Panc1 (cell line): ENCODE measurements around the gene NFS1. TPM values are rescaled to one million over a fixed set of nuclear protein-coding genes. Genes with fewer than 3 reads are reported as not detected.
"Not testable (repeated sequence)": the region's sequence is repeated elsewhere in the genome, so short reads cannot be mapped to it uniquely, and the experiment has no call there.

Experiments
- ATAC-seq: fragments of 200-7000 bp; cut with Tn5 transposase; 2 replicates; pipeline ENCODE4 v1.9.1; 2020; ENCODE audit warnings: mild to moderate bottlenecking, moderate library complexity
- BruUV-seq: library from RNA; stranded (reverse); fragments of 400-500 nt; replicated peaks from 2 replicates; lab custom pipeline; 2021; lab: Mats Ljungman, UMichigan
- CTCF ChIA-PET: fragments of 300-600 bp; sonication (Branson Sonifier 250); formaldehyde crosslinking; loops from one replicate; lab custom pipeline; 2022; ENCODE audit warnings: antibody characterized with exemption; lab: Charles Lee
- POLR2A ChIA-PET: fragments of 300-600 bp; sonication (Branson Sonifier 250); formaldehyde crosslinking; loops from one replicate; lab custom pipeline; 2022; ENCODE audit warnings: antibody characterized with exemption; lab: Charles Lee
- DNase-seq: peaks from one replicate; pipeline ENCODE4 v3.0.0-alpha.2; 2010; ENCODE audit warnings: low read depth, low spot score
- H3K27ac ChIP-seq: 2 replicates; pipeline ENCODE4 v1.5.1; 2011; ENCODE audit warnings: mild to moderate bottlenecking, low read length, inconsistent platforms
- H3K27me3 ChIP-seq: fragments of 200-500 bp; sonication (Bioruptor generic); 2 replicates; pipeline ENCODE4 v1.6.0; 2014; ENCODE audit warnings: low read length, inconsistent platforms; ENCODE audit not compliant: control insufficient read depth, insufficient read depth
- H3K36me3 ChIP-seq: fragments of 200-500 bp; sonication (Bioruptor generic); 2 replicates; pipeline ENCODE4 v1.5.1; 2014; ENCODE audit warnings: inconsistent platforms, mild to moderate bottlenecking, low read length, moderate library complexity; ENCODE audit not compliant: control insufficient read depth, insufficient read depth
- H3K4me1 ChIP-seq: 2 replicates; pipeline ENCODE4 v1.5.1; 2011; ENCODE audit warnings: inconsistent platforms, mild to moderate bottlenecking, low read length, moderate library complexity; ENCODE audit not compliant: control insufficient read depth, insufficient read depth
- H3K4me3 ChIP-seq, 2 experiments: 2 replicates each; pipeline ENCODE4 v1.5.1; 2011 to 2012; ENCODE audit warnings: low read depth in 2 of 2, low read length in 2 of 2, mild to moderate bottlenecking in 2 of 2, inconsistent platforms in 1 of 2, moderate library complexity in 1 of 2
- H3K9me3 ChIP-seq: fragments of 200-500 bp; sonication (Bioruptor generic); 2 replicates; pipeline ENCODE4 v1.5.1; 2014; ENCODE audit warnings: low read depth, mild to moderate bottlenecking, inconsistent platforms, low read length, moderate library complexity; ENCODE audit not compliant: control insufficient read depth, insufficient read depth
- POLR2AphosphoS5 ChIP-seq: IDR thresholded peaks from 2 replicates; pipeline ENCODE4 v1.6.1; 2012; ENCODE audit warnings: mild to moderate bottlenecking, low read depth, low read length, moderate library complexity
- REST ChIP-seq, 2 experiments: IDR thresholded peaks; 2 replicates each; pipeline ENCODE4 v1.6.1; 2011 to 2012; ENCODE audit warnings: low read depth in 2 of 2, control low read depth in 1 of 2, low read length in 1 of 2, mild to moderate bottlenecking in 1 of 2, moderate library complexity in 1 of 2; ENCODE audit not compliant: insufficient read depth in 1 of 2
- SIN3A ChIP-seq: IDR thresholded peaks from 2 replicates; pipeline ENCODE4 v1.6.1; 2012; ENCODE audit warnings: low read depth, mild to moderate bottlenecking, low read length, moderate library complexity, borderline replicate concordance; ENCODE audit not compliant: insufficient read depth
- TCF7L2 ChIP-seq: IDR thresholded peaks from 2 replicates; pipeline ENCODE4 v1.6.1; 2011; ENCODE audit warnings: mild to moderate bottlenecking, low read depth, low read length, inconsistent platforms
- in situ Hi-C: cut with HindIII; loops from 2 replicates; pipeline ENCODE4 v1.10.0; 2016; ENCODE audit warnings: low sequenced_read_pairs, low pct_unique_long_range_greater_than_20kb
- intact Hi-C: fragments of 100-400 bp; cut with micrococcal nuclease; formaldehyde crosslinking; loops from one replicate; pipeline ENCODE4 v1.10.0; 2022; ENCODE audit not compliant: unreplicated experiment
- total RNA-seq: library from RNA; stranded (reverse); gene quantifications from one replicate; pipeline ENCODE4 v1.2.1, GENCODE V29; 2021; ENCODE audit not compliant: unreplicated experiment
- TF ChIP-seq, protein P1 (sequence below): fragments of 450-650 bp; IDR thresholded peaks from 2 replicates; pipeline ENCODE4 v1.5.1; 2017; ENCODE audit warnings: mild to moderate bottlenecking

NFS1 gene
- total RNA-seq, 1 experiment from 2014 or later = 44.9 TPM

- Histone ChIP-seq H3K9me3 (no peaks in the 10 kb centered on the region), H3K36me3 (peaks cover 51% of the 10 kb centered on the region), H3K4me1 (no peaks in the 10 kb centered on the region), H3K27ac (no peak overlapping the region), H3K4me3 (no peak overlapping the region), H3K27me3 (no peaks in the 10 kb centered on the region)
- in situ Hi-C loops = no loop called here
- DNase-seq = no peak
- TF ChIP-seq, protein P1, sequence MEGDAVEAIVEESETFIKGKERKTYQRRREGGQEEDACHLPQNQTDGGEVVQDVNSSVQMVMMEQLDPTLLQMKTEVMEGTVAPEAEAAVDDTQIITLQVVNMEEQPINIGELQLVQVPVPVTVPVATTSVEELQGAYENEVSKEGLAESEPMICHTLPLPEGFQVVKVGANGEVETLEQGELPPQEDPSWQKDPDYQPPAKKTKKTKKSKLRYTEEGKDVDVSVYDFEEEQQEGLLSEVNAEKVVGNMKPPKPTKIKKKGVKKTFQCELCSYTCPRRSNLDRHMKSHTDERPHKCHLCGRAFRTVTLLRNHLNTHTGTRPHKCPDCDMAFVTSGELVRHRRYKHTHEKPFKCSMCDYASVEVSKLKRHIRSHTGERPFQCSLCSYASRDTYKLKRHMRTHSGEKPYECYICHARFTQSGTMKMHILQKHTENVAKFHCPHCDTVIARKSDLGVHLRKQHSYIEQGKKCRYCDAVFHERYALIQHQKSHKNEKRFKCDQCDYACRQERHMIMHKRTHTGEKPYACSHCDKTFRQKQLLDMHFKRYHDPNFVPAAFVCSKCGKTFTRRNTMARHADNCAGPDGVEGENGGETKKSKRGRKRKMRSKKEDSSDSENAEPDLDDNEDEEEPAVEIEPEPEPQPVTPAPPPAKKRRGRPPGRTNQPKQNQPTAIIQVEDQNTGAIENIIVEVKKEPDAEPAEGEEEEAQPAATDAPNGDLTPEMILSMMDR = no peak
- TF ChIP-seq REST (IDR thresholded peaks at IDR 0.05; ENCODE audit: insufficient read depth in 1 of 2, low read depth in 2 of 2, low read length in 1 of 2) = no peak
- no peak for TF ChIP-seq SIN3A
- TF ChIP-seq TCF7L2 = no peak
- TF ChIP-seq POLR2AphosphoS5 = no peak
- ChIA-PET CTCF (no interaction called here), POLR2A (interaction anchor here (0.5 to 0.7 kb wide), 2 partner anchors 11 to 14 kb away, joined by 5 read pairs; no protein-coding TSS in a partner anchor)
- BruUV-seq = no TSS peak
- no peak for ATAC-seq
- intact Hi-C loops = no loop called here
These were observed 25.4 kb upstream of the NFS1 start for GRCh38 chr20:35724321-35725230.

- intact Hi-C loops, BruUV-seq, H3K27me3 ChIP-seq, CTCF ChIA-PET, ATAC-seq, in situ Hi-C loops, DNase-seq, H3K4me1 ChIP-seq, H3K9me3 ChIP-seq, H3K27ac ChIP-seq, H3K4me3 ChIP-seq: not testable (repeated sequence)
- POLR2A ChIA-PET = interaction anchor here (0.7 kb wide), 1 partner anchor 13 kb away, joined by 5 read pairs; no protein-coding TSS in a partner anchor
- H3K36me3 ChIP-seq = peaks cover 43% of the 10 kb centered on the region
These were observed 24.6 kb upstream of the NFS1 start for GRCh38 chr20:35723652-35724320.

- in situ Hi-C loops, CTCF ChIA-PET: not testable (repeated sequence)
These were observed 24.1 kb upstream of the NFS1 start for GRCh38 chr20:35723275-35723639.

More at GRCh38 chr20:35723275-35723639, 24.1 kb upstream of the NFS1 start:
- H3K27ac ChIP-seq, BruUV-seq, H3K9me3 ChIP-seq, H3K4me3 ChIP-seq, ATAC-seq, DNase-seq, intact Hi-C loops, H3K4me1 ChIP-seq, H3K27me3 ChIP-seq: not testable (repeated sequence)
- peaks cover 40% of the 10 kb centered on the region for H3K36me3 ChIP-seq
- POLR2A ChIA-PET = interaction anchor here (0.6 kb wide), 1 partner anchor 12 kb away, joined by 3 read pairs; no protein-coding TSS in a partner anchor
